PC-9 (cell line): ENCODE results near the gene CA6.

Source experiments
- CTCF ChIP-seq: fragments of 200-600 bp; sonication (generic); conservative IDR thresholded peaks from 2 replicates; pipeline ENCODE4 v1.6.1; 2017; ENCODE audit warnings: mixed run types, antibody characterized with exemption, mild to moderate bottlenecking, moderate library complexity
- EZH2 ChIP-seq: fragments of 200-600 bp; sonication (generic); IDR thresholded peaks from 2 replicates; pipeline ENCODE4 v1.8.0; 2017; ENCODE audit warnings: antibody characterized with exemption, low read depth

DNA sequence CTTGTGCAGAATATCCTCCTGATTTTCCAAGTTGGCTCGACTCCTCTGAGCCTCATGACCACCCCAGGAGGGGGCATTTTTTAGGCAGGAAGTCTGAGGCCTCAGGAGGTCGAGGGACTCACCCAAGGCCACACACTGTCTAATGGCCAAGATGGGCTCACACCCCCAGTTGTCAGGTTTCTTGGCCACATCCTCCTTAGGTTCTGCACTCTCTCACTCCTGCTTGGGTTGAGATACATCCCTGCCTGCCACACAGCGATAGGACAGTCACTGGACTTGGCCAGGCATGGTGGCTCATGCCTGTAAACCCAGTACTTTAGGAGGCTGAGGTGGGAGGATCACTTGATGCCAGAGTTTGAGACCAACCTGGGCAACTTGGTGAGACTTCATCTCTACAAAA is 4.6 kb downstream of the CA6 start:
- no peak for TF ChIP-seq CTCF
- TF ChIP-seq EZH2, result no peak
